Measurements from ENCODE around the gene SHISA7. TPM values are rescaled to one million over a fixed set of nuclear protein-coding genes. Genes with fewer than 3 reads are reported as not detected.

SHISA7 gene
- total RNA-seq, 2 donors from 2014 or later = not detected

- peak; percentile 22 for TF ChIP-seq CTCF (conservative IDR thresholded peaks at IDR 0.05)
- Histone ChIP-seq H3K9me3 (ENCODE audit: control insufficient read depth, low read length) (no peaks in the 10 kb centered on the region), H3K36me3 (ENCODE audit: control insufficient read depth, insufficient read depth, low read length) (no peaks in the 10 kb centered on the region), H3K27me3 (ENCODE audit: control insufficient read depth, insufficient read depth, low read length, poor library complexity, severe bottlenecking) (no peaks in the 10 kb centered on the region), H3K9ac (ENCODE audit: extremely low read depth, low read length, poor library complexity, severe bottlenecking) (no peak overlapping the region), H3K27ac (ENCODE audit: low read depth, low read length) (peak overlapping the region; percentile 76), H3K4me3 (ENCODE audit: low read length) (peak overlapping the region; percentile 85), H3K4me1 (ENCODE audit: control insufficient read depth, insufficient read depth, low read length) (peaks cover 17% of the 10 kb centered on the region)
- no peaks in the 10 kb centered on the region for H3K27me3 Mint-ChIP-seq (ENCODE audit: insufficient read depth)
- H3K36me3 Mint-ChIP-seq (ENCODE audit: low read depth) = no peaks in the 10 kb centered on the region
- H3K4me1 Mint-ChIP-seq = peaks cover 15% of the 10 kb centered on the region
- peak overlapping the region; percentile 75 for H3K27ac Mint-ChIP-seq
- 88 to 89% methylated on average over 21 to 53 of the region's 53 CpGs for WGBS, 2 experiments (ENCODE audit: insufficient coverage in 1 of 2, insufficient read length in 1 of 2)
- H3K4me3 Mint-ChIP-seq = peak overlapping the region; percentile 76
- peak; percentile 74 for DNase-seq
- no peaks in the 10 kb centered on the region for H3K9me3 Mint-ChIP-seq
Observed at GRCh38 chr19:55486043-55486970, 43.2 kb upstream of the SHISA7 start.

GRCh38 chr19:55485439-55486011 lies 42.4 kb upstream of the SHISA7 start:
- WGBS, 2 experiments (ENCODE audit: insufficient coverage in 1 of 2, insufficient read length in 1 of 2) = 16 to 28% methylated on average over 7 to 18 of the region's 18 CpGs

More at GRCh38 chr19:55485439-55486011, 42.4 kb upstream of the SHISA7 start:
- Mint-ChIP-seq H3K27me3 (ENCODE audit: insufficient read depth) (no peaks in the 10 kb centered on the region), H3K9me3 (no peaks in the 10 kb centered on the region), H3K4me1 (peaks cover 15% of the 10 kb centered on the region), H3K36me3 (ENCODE audit: low read depth) (no peaks in the 10 kb centered on the region), H3K27ac (peak overlapping the region; percentile 89), H3K4me3 (peak overlapping the region; percentile 76)
- DNase-seq = peak; percentile 69
- Histone ChIP-seq H3K4me3 (ENCODE audit: low read length) (peak overlapping the region; percentile 85), H3K27me3 (ENCODE audit: control insufficient read depth, insufficient read depth, low read length, poor library complexity, severe bottlenecking) (no peaks in the 10 kb centered on the region), H3K9ac (ENCODE audit: extremely low read depth, low read length, poor library complexity, severe bottlenecking) (peak overlapping the region; percentile 79), H3K27ac (ENCODE audit: low read depth, low read length) (peak overlapping the region; percentile 86), H3K9me3 (ENCODE audit: control insufficient read depth, low read length) (no peaks in the 10 kb centered on the region), H3K4me1 (ENCODE audit: control insufficient read depth, insufficient read depth, low read length) (peaks cover 17% of the 10 kb centered on the region), H3K36me3 (ENCODE audit: control insufficient read depth, insufficient read depth, low read length) (peaks cover 5% of the 10 kb centered on the region)
- no peak for TF ChIP-seq CTCF (conservative IDR thresholded peaks at IDR 0.05)

Measured in endodermal cell (in vitro differentiated cells).